ENCODE measurements around the gene CHN2. TPM values are rescaled to one million over a fixed set of nuclear protein-coding genes. Genes with fewer than 3 reads are reported as not detected.

Gene CHN2
- total RNA-seq, 1 experiment from 2014 or later, result 18.8 TPM

GRCh38 chr7:29356631-29357030 lies 162.1 kb downstream of the CHN2 start:
- intact Hi-C loops (cut with micrococcal nuclease; ENCODE audit: unreplicated experiment), result no loop called here
- Histone ChIP-seq H3K4me1 (peaks cover 8% of the 10 kb centered on the region), H3K9me3 (no peaks in the 10 kb centered on the region), H3K27me3 (replicated peaks; ENCODE audit: control insufficient read depth, insufficient read depth, low read length) (no peaks in the 10 kb centered on the region), H3K36me3 (ENCODE audit: control insufficient read depth, insufficient read depth, low read length) (no peaks in the 10 kb centered on the region), H3K4me3 (ENCODE audit: low read depth, low read length) (no peak overlapping the region)
- Mint-ChIP-seq H3K27ac (ENCODE audit: unreplicated experiment) (no peak overlapping the region), H3K4me3 (ENCODE audit: unreplicated experiment) (no peak overlapping the region), H3K9me3 (ENCODE audit: unreplicated experiment) (no peaks in the 10 kb centered on the region), H3K4me1 (ENCODE audit: low read depth, unreplicated experiment) (peaks cover 7% of the 10 kb centered on the region), H3K36me3 (ENCODE audit: insufficient read depth, unreplicated experiment) (peaks cover 14% of the 10 kb centered on the region), H3K27me3 (ENCODE audit: insufficient read depth, unreplicated experiment) (no peaks in the 10 kb centered on the region)
- DNase-seq, result no peak
- no TSS peak for BruUV-seq (replicated peaks)
- CTCF ChIA-PET, result interaction anchor here (0.8 kb wide), 1 partner anchor 243 kb away, joined by 4 read pairs; no protein-coding TSS in a partner anchor
- POLR2A ChIA-PET, result no interaction called here
- no peak for TF ChIP-seq CTCF (IDR thresholded peaks at IDR 0.05; ENCODE audit: insufficient read depth in 1 of 2, low read depth in 1 of 2, low read length in 1 of 2, severe bottlenecking in 1 of 2, unreplicated experiment in 1 of 2)

GRCh38 chr7:29359482-29360093 lies 165.0 kb downstream of the CHN2 start:
- no peak for DNase-seq
- Mint-ChIP-seq H3K4me3 (ENCODE audit: unreplicated experiment) (no peak overlapping the region), H3K36me3 (ENCODE audit: insufficient read depth, unreplicated experiment) (peaks cover 6% of the 10 kb centered on the region), H3K4me1 (ENCODE audit: low read depth, unreplicated experiment) (peaks cover 9% of the 10 kb centered on the region), H3K9me3 (ENCODE audit: unreplicated experiment) (no peaks in the 10 kb centered on the region), H3K27me3 (ENCODE audit: insufficient read depth, unreplicated experiment) (no peaks in the 10 kb centered on the region), H3K27ac (ENCODE audit: unreplicated experiment) (no peak overlapping the region)
- intact Hi-C loops (cut with micrococcal nuclease; ENCODE audit: unreplicated experiment), result no loop called here
- POLR2A ChIA-PET, result no interaction called here
- Histone ChIP-seq H3K9me3 (no peaks in the 10 kb centered on the region), H3K4me1 (0 out of 2 replicates have a peak, but pooled peaks cover 4% of the 10 kb centered on the region), H3K27me3 (replicated peaks; ENCODE audit: control insufficient read depth, insufficient read depth, low read length) (no peaks in the 10 kb centered on the region), H3K4me3 (ENCODE audit: low read depth, low read length) (no peak overlapping the region), H3K36me3 (ENCODE audit: control insufficient read depth, insufficient read depth, low read length) (no peaks in the 10 kb centered on the region)
- no peak for TF ChIP-seq CTCF (IDR thresholded peaks at IDR 0.05; ENCODE audit: insufficient read depth in 1 of 2, low read depth in 1 of 2, low read length in 1 of 2, severe bottlenecking in 1 of 2, unreplicated experiment in 1 of 2)
- CTCF ChIA-PET, result interaction anchor here (0.7 kb wide), 1 partner anchor 649 kb away, joined by 3 read pairs; no protein-coding TSS in a partner anchor
- no TSS peak for BruUV-seq (replicated peaks)

GRCh38 chr7:29360633-29361625 lies 166.4 kb downstream of the CHN2 start:
- Histone ChIP-seq H3K4me1 (0 out of 2 replicates have a peak, but pooled peaks cover 4% of the 10 kb centered on the region), H3K9me3 (no peaks in the 10 kb centered on the region), H3K4me3 (ENCODE audit: low read depth, low read length) (no peak overlapping the region), H3K36me3 (ENCODE audit: control insufficient read depth, insufficient read depth, low read length) (no peaks in the 10 kb centered on the region), H3K27me3 (replicated peaks; ENCODE audit: control insufficient read depth, insufficient read depth, low read length) (no peaks in the 10 kb centered on the region)
- no peaks in the 10 kb centered on the region for H3K9me3 Mint-ChIP-seq (ENCODE audit: unreplicated experiment)
- peaks cover 9% of the 10 kb centered on the region for H3K4me1 Mint-ChIP-seq (ENCODE audit: low read depth, unreplicated experiment)
- BruUV-seq (replicated peaks), result no TSS peak
- POLR2A ChIA-PET, result no interaction called here
- DNase-seq, result no peak
- intact Hi-C loops (cut with micrococcal nuclease; ENCODE audit: unreplicated experiment), result no loop called here
- peaks cover 5% of the 10 kb centered on the region for H3K36me3 Mint-ChIP-seq (ENCODE audit: insufficient read depth, unreplicated experiment)
- CTCF ChIA-PET, result no interaction called here
- no peak overlapping the region for H3K27ac Mint-ChIP-seq (ENCODE audit: unreplicated experiment)
- H3K27me3 Mint-ChIP-seq (ENCODE audit: insufficient read depth, unreplicated experiment), result no peaks in the 10 kb centered on the region
- no peak overlapping the region for H3K4me3 Mint-ChIP-seq (ENCODE audit: unreplicated experiment)
- TF ChIP-seq CTCF (IDR thresholded peaks at IDR 0.05; ENCODE audit: insufficient read depth in 1 of 2, low read depth in 1 of 2, low read length in 1 of 2, severe bottlenecking in 1 of 2, unreplicated experiment in 1 of 2), result no peak

All from Caco-2 (cell line).